GM19468 (cell line): ENCODE data around the gene PTPN4.

ENCODE experiments used
- ATAC-seq: cut with Tn5 transposase; IDR thresholded peaks from one replicate; pipeline ENCODE4 v1.9.1; 2021; ENCODE audit warnings: mild to moderate bottlenecking, moderate library complexity, moderate number of reproducible peaks; ENCODE audit not compliant: unreplicated experiment; ENCODE audit errors: extremely low read depth

Gene PTPN4

DNA sequence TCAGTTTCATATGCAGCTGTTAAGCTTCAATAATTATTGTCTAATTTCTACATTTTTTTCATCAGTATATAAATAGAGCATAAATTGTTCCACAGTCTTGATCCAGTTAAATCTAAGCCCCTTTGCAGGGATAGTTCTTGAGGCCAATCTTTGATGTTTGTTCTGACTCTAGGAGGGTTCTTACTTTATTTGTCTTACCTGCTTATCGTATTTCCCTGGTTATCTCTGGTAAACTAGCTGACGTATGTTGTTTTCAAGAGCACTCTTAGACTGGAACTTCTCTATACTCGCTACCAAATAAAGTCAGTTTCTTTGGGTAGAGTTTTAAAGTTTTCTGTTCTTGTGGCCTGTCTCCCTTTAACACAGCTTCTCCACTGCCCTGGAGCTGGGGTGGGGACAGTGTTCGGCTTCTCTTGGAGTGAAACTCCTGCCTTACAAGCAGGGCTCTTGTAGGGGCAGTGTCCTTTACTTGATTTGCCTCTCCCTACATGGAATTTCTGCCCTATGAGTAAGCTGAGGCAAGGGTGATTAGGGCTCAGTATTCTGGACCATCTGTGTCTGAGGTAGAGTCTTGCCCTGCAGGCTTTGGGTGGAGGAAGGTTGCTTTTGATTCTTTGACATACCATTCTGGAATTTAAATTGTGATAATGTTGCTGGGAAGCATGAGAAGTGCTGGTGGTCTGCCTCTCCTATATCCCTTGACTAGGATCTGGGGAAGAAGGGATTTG is 90.3 kb downstream of the PTPN4 start:
- no peak for ATAC-seq

GRCh38 chr2:119852214-119852613 is 92.5 kb downstream of the PTPN4 start:
- ATAC-seq: no peak

DNA sequence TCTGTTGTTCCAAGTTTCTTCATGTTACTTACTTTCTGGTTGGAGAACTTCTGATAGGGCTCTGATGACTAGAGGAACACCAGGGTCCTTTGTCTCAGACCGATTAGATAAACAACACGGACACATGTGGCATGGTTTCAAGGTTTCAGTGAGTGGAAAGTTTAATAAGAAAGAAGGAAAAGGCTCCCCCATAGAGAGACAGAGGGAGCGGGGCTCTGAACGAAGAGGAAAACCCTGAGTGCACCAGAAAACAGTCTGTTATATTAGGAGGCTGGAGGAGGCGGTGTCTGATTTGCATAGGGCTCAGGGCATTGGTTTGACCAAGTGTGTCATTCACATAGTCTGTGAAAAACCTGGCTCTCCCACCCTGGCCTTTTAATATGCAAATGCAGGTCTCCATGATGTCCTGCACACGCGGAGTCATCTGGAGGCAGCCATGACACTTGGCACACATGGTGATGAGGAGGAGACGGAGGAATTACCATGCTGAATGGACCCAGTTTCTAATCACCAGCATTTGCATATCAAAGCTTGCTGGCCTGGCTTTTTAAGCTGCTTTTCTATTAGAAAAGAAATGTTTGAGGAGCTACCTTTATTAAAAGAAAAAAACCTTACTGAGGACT is 94.2 kb downstream of the PTPN4 start:
- no peak for ATAC-seq

- no peak for ATAC-seq
These were observed 96.8 kb downstream of the PTPN4 start for GRCh38 chr2:119856469-119856901.

- ATAC-seq: no peak
These were observed 98.0 kb downstream of the PTPN4 start for GRCh38 chr2:119857742-119858141.

DNA sequence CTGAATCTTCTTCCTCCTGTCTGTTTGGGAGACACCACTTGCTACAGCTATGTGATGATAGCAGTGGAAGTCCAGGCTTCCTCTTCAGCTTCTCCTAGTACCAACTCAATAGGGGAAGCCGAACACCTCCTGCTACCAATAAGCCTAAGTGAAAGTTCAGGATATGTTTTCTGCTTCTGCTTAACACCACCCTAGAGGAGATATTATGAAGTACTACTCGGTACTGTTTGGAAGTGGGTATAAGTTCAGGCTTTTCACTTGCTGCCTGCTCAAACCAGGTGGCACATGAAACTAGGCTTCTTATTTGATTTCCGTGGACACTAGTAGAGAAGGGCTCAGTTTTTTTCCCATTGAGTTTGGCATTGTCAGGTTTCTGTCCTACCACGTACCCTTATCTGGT is 99.8 kb downstream of the PTPN4 start:
- no peak for ATAC-seq

GRCh38 chr2:119860924-119861323 is 101.2 kb downstream of the PTPN4 start:
- ATAC-seq: no peak

DNA sequence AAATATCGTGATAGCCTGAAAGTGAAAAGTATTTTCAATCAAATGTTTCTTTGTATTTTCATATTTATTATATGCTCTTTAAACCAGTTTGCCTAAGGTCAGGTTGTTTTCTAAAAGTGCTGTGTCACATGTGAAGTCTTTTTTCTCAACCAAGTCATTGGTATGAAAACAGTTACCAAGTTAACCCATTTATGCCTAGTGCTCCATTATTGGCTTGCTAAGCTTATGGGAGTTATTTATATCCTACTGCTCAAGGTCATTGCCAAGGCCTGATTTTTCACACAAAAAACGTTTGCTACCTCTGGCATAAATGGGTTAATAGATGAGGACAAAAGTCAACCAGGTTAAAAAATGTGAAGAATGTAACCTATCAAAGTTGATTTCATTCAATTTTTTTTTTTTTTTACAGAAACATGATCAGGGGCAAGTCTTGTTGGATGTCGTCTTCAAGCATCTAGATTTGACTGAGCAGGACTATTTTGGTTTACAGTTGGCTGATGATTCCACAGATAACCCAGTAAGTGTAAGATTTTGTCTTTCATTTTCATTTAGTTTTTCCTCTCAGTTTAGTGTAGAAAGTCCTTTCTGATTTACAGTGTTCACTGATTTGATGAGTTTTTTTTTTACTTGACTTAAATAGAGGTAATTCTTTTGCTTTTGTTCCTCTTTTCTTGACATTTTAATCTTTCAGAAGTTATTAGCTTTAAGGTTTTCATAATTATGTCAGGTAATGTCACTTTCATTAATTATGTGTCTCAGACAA is 102.6 kb downstream of the PTPN4 start:
- peak; percentile 83 for ATAC-seq

DNA sequence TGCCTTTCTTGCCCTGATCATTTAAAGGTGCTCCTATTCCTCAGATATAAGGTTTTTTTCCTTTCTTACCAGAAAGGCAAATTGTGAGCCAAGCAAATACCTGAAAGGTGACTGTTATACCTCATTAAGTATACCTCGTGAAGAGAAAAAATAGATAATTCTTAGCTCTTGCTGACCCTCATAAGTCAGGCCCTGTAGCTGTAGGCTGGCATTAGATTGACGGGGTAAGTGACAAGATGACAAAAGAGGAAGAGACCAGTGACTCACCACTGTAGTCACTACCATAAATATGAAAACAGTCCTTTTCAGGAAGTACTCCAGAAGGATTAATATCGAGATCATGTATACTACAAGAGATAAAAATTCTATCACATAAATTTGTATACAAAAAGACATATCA is 104.6 kb downstream of the PTPN4 start:
- no peak for ATAC-seq

GRCh38 chr2:119871725-119872124 is 112.0 kb downstream of the PTPN4 start:
- ATAC-seq: no peak

GRCh38 chr2:119873350-119874315 is 113.9 kb downstream of the PTPN4 start:
- ATAC-seq: no peak

GRCh38 chr2:119879502-119879901 is 119.8 kb downstream of the PTPN4 start:
- ATAC-seq: peak; percentile 52

GRCh38 chr2:119888680-119889079 is 129.0 kb downstream of the PTPN4 start:
- no peak for ATAC-seq

- no peak for ATAC-seq
These were observed 138.1 kb downstream of the PTPN4 start for GRCh38 chr2:119897736-119898395.

GRCh38 chr2:119901013-119901412 is 141.3 kb downstream of the PTPN4 start:
- no peak for ATAC-seq

- ATAC-seq: no peak
These were observed 150.8 kb downstream of the PTPN4 start for GRCh38 chr2:119910566-119910965.

DNA sequence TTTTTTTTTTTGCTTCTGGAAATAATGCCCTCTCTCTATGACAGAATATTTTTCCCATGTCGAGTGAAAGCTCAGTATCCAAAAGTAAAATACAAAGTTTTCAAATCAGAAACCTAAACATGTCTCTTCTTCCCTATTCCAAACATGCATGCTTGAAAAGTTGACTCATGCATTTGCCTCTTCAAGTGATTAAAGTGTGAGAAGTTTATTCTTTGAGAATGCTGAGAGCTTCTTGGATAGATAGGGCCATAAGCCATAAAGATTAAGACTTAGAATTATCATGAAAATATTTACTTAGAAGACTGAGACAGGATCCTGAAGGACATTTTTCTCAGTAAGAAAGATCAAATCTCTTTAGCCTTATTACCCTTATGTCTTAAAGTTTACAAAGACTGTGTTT is 154.5 kb downstream of the PTPN4 start:
- ATAC-seq: no peak

DNA sequence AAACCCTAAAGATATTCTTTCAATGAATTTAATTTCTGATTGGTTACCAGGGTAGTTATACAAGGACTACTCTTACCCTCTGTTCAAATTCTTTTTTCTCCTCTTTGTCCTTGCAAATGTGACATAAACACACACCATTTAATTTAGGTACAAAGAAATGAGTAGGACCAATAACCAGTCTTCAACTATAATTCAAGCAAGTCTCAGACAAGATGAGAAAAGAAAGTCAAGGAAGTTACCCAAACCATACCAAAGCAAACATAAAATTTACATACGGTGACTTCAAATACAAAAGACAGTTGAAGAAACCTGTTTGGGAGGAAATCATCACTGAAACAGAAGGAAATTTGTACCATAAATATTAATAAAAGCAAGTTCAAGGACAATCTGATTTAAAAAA is 162.1 kb downstream of the PTPN4 start:
- ATAC-seq: no peak

DNA sequence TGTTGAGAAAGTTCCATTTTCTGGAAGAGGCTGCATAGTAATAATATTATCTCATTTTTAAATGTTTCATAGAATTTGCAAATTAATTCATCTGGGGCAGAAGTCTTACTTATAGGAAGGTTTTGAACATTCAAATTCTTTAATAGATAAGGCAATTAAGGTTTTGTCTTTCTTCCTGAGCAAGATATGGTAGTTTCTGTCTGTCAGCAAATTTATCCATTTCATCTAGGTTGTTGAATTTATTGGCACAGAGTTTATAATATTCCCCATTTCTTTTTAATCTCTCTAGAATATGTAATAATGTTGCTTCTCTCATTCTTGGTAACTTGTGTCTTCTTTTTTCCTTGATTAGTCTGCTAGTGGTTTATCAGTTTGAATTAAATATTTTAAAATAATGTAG is 163.0 kb downstream of the PTPN4 start:
- ATAC-seq: no peak

GRCh38 chr2:119929537-119929936 is 169.8 kb downstream of the PTPN4 start:
- no peak for ATAC-seq
